RWPE1 (cell line): Measurements from ENCODE around the gene RBM33.
"Not testable (repeated sequence)": the region's sequence is repeated elsewhere in the genome, so short reads cannot be mapped to it uniquely, and the experiment has no call there.

Source experiments
- CTCF ChIA-PET: fragments of 350-600 bp; sonication (Branson Sonifier 250); formaldehyde crosslinking; extraction: SDS; loops from one replicate; lab custom pipeline; 2021; lab: Yijun Ruan, JAX
- POLR2A ChIA-PET: fragments of 400-600 bp; formaldehyde crosslinking; extraction: SDS; loops from one replicate; lab custom pipeline; 2020; ENCODE audit warnings: antibody characterized with exemption; ENCODE audit not compliant: low non-redundant PET; lab: Yijun Ruan, JAX
- DNase-seq: peaks from one replicate; pipeline ENCODE4 v3.0.0; 2012; ENCODE audit warnings: low spot score
- H3K27ac ChIP-seq: fragments of 450-650 bp; 2 replicates; pipeline ENCODE4 v1.5.1; 2017
- CTCF ChIP-seq: fragments of 450-650 bp; conservative IDR thresholded peaks from 2 replicates; pipeline ENCODE4 v1.5.1; 2017; ENCODE audit warnings: low read depth, mild to moderate bottlenecking

Gene RBM33

DNA sequence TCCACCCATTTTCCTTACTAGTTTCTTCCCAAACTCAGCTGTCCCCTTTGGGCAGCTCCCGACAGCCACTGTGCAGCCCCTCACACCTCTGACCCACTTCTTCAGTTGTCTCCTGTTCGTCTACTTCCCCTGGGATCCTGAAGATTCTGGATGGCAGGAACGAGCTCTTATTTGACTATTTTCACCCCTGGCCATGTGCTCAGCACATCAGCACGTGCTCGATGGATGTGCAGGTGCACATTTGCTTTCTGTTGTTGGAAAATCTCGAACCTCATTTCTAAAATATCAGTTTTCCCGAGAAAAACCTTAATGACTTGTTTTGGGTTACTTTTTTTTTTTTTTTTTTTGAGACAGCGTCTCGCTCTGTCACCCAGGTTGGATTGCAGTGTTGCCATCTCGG lies 31.8 kb upstream of the RBM33 start:
- DNase-seq: no peak
- ChIA-PET POLR2A (no interaction called here), CTCF (interaction anchor here (0.5 to 0.7 kb wide), 2 partner anchors 89 to 141 kb away, joined by 4 to 5 read pairs; no protein-coding TSS in a partner anchor)
- no peak overlapping the region for H3K27ac ChIP-seq
- TF ChIP-seq CTCF: no peak

GRCh38 chr7:155615085-155615484 lies 29.4 kb upstream of the RBM33 start:
- DNase-seq, POLR2A ChIA-PET, CTCF ChIA-PET, H3K27ac ChIP-seq: not testable (repeated sequence)

- no peak for DNase-seq
- CTCF ChIA-PET: no interaction called here
- no peak for TF ChIP-seq CTCF
- POLR2A ChIA-PET: no interaction called here
- H3K27ac ChIP-seq: no peak overlapping the region
Observed at GRCh38 chr7:155618708-155619633, 25.5 kb upstream of the RBM33 start.

DNA sequence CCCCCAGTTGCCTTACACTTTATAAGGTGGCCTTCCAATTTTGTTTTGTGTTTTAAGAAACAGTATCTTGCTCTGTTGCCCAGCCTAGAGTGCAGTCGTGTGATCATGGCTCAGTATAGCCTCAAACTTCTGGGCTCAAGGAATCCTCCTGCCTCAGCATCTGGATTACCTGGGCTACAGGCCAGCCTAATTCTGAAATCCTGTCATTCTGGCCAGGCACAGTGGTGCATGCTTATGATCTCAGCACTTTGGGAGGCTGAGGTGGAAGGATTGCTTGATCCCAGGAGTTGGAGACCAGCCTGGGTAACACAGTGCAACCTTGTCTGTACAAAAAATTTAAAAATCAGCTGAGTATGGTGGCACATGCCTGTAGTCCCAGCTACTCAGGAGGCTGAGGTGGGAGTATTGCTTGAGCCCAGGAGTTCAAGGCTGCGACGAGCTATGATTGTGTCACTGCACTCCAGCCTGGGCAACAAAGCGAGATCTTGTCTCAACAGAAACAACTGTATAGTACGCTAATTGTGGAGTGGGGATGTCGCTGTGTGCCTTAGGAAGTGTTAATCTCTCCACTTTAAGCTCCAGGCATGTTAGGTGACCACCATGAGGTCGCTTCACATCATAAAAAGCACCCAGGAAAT lies 24.7 kb upstream of the RBM33 start:
- DNase-seq: no peak
- TF ChIP-seq CTCF: no peak
- POLR2A ChIA-PET: no interaction called here
- H3K27ac ChIP-seq: no peak overlapping the region
- CTCF ChIA-PET: no interaction called here

GRCh38 chr7:155620497-155620896 lies 24.0 kb upstream of the RBM33 start:
- no peak for TF ChIP-seq CTCF
- no peak for DNase-seq
- ChIA-PET CTCF (no interaction called here), POLR2A (no interaction called here)
- H3K27ac ChIP-seq: no peak overlapping the region

DNA sequence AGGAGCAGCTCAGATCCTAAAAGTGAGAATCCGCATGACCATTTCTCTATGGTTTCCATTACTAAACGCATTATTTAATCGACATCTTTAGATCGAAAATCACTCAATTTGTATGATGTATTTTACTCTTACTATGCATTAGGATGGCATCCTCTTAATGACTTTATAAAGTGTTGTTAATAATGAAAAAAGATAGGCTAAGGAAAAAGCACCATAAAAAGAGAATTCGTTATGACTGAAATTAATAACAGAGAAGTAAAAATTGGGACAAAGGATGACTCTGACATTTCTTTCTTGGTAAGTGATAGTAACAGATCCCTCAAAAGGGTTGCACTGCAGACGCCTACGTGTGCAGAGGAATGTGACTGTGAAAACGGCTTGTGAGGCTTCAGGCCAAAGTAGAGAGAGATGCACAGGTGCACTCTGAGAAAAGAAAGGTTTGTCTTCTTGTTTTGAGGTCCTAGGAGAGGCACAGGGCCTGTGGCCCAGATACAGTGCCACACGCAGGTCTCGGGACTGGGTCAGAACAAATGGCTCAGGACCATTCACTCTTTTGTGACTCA lies 23.0 kb upstream of the RBM33 start:
- CTCF ChIA-PET: no interaction called here

More for the DNA sequence above, 23.0 kb upstream of the RBM33 start:
- POLR2A ChIA-PET: no interaction called here
- no peak for TF ChIP-seq CTCF
- no peak for DNase-seq
- no peak overlapping the region for H3K27ac ChIP-seq
